Inferior parietal cortex (tissue), 1 donor: ENCODE results near the gene SYNPO.

Experiments
- DNase-seq: peaks from one replicate; pipeline ENCODE4 v3.0.0-alpha.2; 2016; ENCODE audit errors: extremely low spot score

The SYNPO gene

GRCh38 chr5:150624334-150625163 lies 15.9 kb upstream of the SYNPO start:
- DNase-seq, result no peak

DNA sequence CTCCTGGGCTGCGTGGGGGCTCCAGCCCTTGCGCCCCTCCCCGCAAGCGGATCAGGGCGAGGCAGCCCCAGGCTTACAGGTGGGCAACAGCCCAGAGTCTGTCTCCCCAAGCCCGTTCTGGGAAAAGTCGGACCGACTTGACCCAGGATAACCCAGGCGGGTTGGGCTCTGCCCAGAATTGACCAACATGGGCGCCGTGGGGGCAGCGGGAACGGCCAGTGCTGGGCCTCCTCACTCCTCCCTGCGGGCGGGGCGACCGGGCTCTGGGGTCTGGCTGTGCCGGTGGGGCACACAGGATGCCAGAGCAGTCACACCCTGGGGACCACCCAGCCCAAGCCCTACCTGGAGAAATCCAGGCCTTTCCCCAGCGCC lies 15.3 kb upstream of the SYNPO start:
- DNase-seq, result no peak

- no peak for DNase-seq
Observed at GRCh38 chr5:150625831-150626746, 14.4 kb upstream of the SYNPO start.

DNA sequence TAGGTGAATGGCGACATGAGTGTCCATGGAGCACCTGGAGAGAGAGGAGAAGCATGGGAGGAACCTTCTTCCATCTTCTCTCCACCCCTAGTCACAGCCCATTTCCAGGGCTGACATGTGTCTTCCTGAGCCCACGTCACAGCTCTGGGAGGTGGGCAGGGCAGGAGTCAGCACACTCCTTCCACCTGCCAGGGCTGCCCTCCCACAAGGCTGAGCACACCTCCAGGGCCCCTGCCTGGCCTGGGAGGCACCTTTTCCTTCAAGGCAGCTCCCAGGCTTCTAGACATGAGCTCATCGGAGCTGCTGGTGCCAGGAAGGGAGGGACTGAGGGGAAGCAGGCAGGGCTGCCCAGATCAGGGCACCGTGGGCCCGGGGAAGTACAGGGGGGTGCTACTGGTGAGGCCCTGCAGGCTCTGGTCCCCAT lies 13.6 kb upstream of the SYNPO start:
- DNase-seq, result no peak

- DNase-seq, result no peak
Observed at GRCh38 chr5:150627731-150628545, 12.5 kb upstream of the SYNPO start.

- DNase-seq, result no peak
Observed at GRCh38 chr5:150628936-150629485, 11.4 kb upstream of the SYNPO start.

DNA sequence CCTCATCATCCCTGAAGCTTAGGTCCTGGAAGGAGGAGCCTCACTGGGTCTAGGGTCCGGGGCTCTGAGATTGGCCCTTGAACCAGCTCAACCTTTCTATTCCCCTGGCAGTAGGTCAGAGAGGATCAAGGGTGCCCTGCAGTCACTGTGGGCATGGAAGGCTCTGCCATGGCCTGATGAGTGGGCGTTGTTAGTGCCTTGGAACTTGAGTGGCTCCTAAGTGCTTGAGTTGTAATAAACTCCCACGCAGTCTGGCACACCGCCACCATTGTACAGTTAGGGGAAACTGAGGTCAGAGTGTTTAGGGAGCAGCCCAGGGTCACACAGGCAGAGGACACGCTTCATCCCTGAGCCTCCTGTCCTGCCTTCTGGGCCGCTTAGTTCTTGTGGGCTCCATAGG lies 10.4 kb upstream of the SYNPO start:
- DNase-seq, result no peak

DNA sequence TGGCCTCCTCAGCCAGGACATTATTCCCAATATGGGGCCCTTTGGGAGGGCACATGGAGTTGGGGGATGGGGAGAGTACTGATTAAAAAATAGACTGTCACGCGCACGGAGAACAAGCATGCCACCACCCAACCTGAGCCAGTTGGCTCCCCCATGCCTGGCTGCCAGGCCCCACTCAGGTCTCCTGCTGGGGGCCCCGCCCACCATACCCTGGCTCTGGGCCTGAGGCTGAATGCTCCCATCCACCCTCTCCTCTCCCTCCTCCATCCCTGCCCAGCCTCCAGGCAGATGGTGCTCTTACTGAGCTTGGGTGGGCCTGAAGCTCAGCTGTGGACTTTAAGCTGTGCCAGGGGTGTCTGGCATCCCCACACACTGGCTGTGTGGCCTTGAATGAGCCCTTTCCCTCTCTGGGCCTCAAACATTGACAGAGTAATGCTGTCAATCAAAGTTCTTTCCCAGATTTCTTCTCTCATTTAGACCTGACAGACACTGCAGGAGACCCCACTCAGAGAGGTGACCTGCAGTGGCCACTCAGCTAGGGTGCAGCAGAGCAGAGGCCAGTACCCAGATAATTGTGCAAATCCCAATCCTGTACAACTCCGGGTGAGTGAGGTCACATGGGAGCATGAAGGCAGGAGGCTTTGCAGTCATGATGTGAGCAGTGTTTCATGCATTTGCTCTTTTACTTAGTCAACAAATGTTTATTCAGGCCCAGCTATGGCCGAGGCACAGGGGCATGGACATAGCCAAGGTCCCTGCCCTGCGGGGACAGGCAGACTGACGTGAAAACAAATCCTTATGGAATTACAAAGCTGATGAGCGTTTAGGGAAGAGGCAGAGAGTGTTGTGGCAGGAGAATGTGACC lies 9.8 kb upstream of the SYNPO start:
- no peak for DNase-seq

DNA sequence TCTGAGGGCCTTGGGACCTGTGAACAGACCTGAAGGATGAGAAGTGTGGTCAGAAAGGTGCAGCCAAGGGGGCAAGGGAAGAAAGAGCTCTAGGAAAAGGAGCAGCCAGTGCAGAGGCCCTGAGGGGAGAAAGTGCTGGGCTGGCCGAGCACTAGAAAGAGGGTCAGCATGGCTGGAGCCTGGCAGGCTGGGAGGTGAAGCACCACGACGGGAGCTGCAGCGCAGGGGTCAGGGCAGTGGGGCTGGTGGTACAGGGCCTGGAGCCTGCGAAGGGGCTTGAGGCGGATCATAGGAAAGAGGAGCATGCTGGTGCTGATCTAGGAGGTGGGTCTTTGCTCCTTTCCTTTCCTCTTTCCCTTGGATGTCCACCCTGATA lies 9.1 kb upstream of the SYNPO start:
- no peak for DNase-seq

- no peak for DNase-seq
Observed at GRCh38 chr5:150632305-150633160, 7.9 kb upstream of the SYNPO start.

DNA sequence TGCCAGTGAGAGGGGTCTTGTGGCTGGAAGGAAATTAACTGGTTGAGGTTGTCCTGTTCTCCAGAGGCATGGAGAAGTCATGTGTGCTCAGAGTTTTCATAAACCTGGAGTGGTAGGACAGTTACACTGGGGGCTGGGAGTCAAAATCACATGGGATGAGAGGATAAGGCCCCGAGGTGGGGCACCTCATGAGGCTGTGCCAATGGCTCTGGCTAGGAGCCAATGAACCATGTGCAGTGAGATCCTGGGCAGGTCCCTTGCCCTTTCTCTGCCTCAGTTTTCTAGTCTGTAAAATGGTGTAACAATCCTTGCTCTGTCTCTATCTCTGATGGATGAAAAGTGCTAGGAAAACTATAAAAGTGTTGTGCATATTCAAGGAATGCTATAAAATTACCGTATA lies 7.0 kb upstream of the SYNPO start:
- no peak for DNase-seq

GRCh38 chr5:150636391-150637244 lies 3.8 kb upstream of the SYNPO start:
- no peak for DNase-seq

- no peak for DNase-seq
Observed at GRCh38 chr5:150637245-150638052, 3.0 kb upstream of the SYNPO start.

GRCh38 chr5:150638053-150638444 lies 2.4 kb upstream of the SYNPO start:
- DNase-seq, result no peak

GRCh38 chr5:150638488-150639376 lies 1.7 kb upstream of the SYNPO start:
- DNase-seq, result no peak

GRCh38 chr5:150639377-150639692 lies 1.1 kb upstream of the SYNPO start:
- no peak for DNase-seq

- no peak for DNase-seq
Observed at GRCh38 chr5:150639751-150640150, 709 bp upstream of the SYNPO start.
